ENCODE measurements around the gene FBXO39. TPM values are rescaled to one million over a fixed set of nuclear protein-coding genes. Genes with fewer than 3 reads are reported as not detected.

The FBXO39 gene
- total RNA-seq, 1 experiment from 2014 or later = not detected

GRCh38 chr17:6789146-6789545 lies 13.1 kb downstream of the FBXO39 start:
- H2AFZ ChIP-seq (ENCODE audit: low read length) = no peak overlapping the region
- H3K9me2 ChIP-seq (replicated peaks; ENCODE audit: low read length) = no peaks in the 10 kb centered on the region
- no peaks in the 10 kb centered on the region; the same call in none of the 2 replicates for H3K27me3 ChIP-seq (ENCODE audit: low read length)
- ATAC-seq = no peak
- no peak overlapping the region for H3K4me3 ChIP-seq (ENCODE audit: low read length)
- no peak for DNase-seq
- H3K27ac ChIP-seq (ENCODE audit: low read length) = no peak overlapping the region
- ChIA-PET CTCF (no interaction called here), POLR2A (ENCODE audit: unreplicated experiment) (no interaction called here)
- H3F3A ChIP-seq (ENCODE audit: low read length, unreplicated experiment) = no peaks in the 10 kb centered on the region
- no peaks in the 10 kb centered on the region for H3K79me2 ChIP-seq (ENCODE audit: low read length)
- H3K36me3 ChIP-seq (ENCODE audit: low read depth, low read length) = no peaks in the 10 kb centered on the region
- no peak overlapping the region for H3K4me2 ChIP-seq (ENCODE audit: low read length)
- H3K9me3 ChIP-seq (ENCODE audit: low read length) = no peaks in the 10 kb centered on the region
- no peak overlapping the region for H3K9ac ChIP-seq (ENCODE audit: low read length)
- H4K20me1 ChIP-seq (ENCODE audit: low read length) = no peaks in the 10 kb centered on the region
- TF ChIP-seq EZH2phosphoT487 (IDR thresholded peaks at IDR 0.05; ENCODE audit: borderline replicate concordance, low read length) (no peak), EZH2 (IDR thresholded peaks at IDR 0.05; ENCODE audit: low read length, unreplicated experiment) (no peak), CTCF (conservative IDR thresholded peaks at IDR 0.05; ENCODE audit: low read depth, low read length) (no peak)
- peaks cover 4% of the 10 kb centered on the region; the same call in 1 of the 2 replicates for H3K4me1 ChIP-seq (ENCODE audit: insufficient read depth, low read length)
- BruUV-seq (replicated peaks) = no TSS peak
- intact Hi-C loops (cut with micrococcal nuclease) = no loop called here

- no peak for DNase-seq
- no peaks in the 10 kb centered on the region for H4K20me1 ChIP-seq (ENCODE audit: low read length)
- H3F3A ChIP-seq (ENCODE audit: low read length, unreplicated experiment) = no peaks in the 10 kb centered on the region
- no peaks in the 10 kb centered on the region for H3K9me3 ChIP-seq (ENCODE audit: low read length)
- no peak overlapping the region for H3K4me2 ChIP-seq (ENCODE audit: low read length)
- peaks cover 20% of the 10 kb centered on the region for H3K4me1 ChIP-seq (ENCODE audit: insufficient read depth, low read length)
- BruUV-seq (replicated peaks) = no TSS peak
- ATAC-seq = no peak
- no peaks in the 10 kb centered on the region for H3K9me2 ChIP-seq (replicated peaks; ENCODE audit: low read length)
- H3K4me3 ChIP-seq (ENCODE audit: low read length) = no peak overlapping the region
- no peak overlapping the region for H3K27ac ChIP-seq (ENCODE audit: low read length)
- CTCF ChIA-PET = no interaction called here
- TF ChIP-seq CTCF (conservative IDR thresholded peaks at IDR 0.05; ENCODE audit: low read depth, low read length) (no peak), EZH2phosphoT487 (IDR thresholded peaks at IDR 0.05; ENCODE audit: borderline replicate concordance, low read length) (no peak), EZH2 (IDR thresholded peaks at IDR 0.05; ENCODE audit: low read length, unreplicated experiment) (no peak)
- no peaks in the 10 kb centered on the region for H3K79me2 ChIP-seq (ENCODE audit: low read length)
- H3K27me3 ChIP-seq (ENCODE audit: low read length) = no peaks in the 10 kb centered on the region; the same call in none of the 2 replicates
- H3K9ac ChIP-seq (ENCODE audit: low read length) = no peak overlapping the region
- intact Hi-C loops (cut with micrococcal nuclease) = no loop called here
- POLR2A ChIA-PET (ENCODE audit: unreplicated experiment) = no interaction called here
- H2AFZ ChIP-seq (ENCODE audit: low read length) = no peak overlapping the region
- no peaks in the 10 kb centered on the region for H3K36me3 ChIP-seq (ENCODE audit: low read depth, low read length)
Measured at GRCh38 chr17:6793748-6794493, 17.9 kb downstream of the FBXO39 start.

Measured in PC-3 (cell line).